A549 treated with AZD2906 at 1 μM for 4 hours (cell line): ENCODE results near the gene PRPF38A. TPM values are rescaled to one million over a fixed set of nuclear protein-coding genes. Genes with fewer than 3 reads are reported as not detected.

Experiments used
- total RNA-seq: library from RNA; stranded (reverse); fragments of 200-300 nt; extraction: Qiagen RNA extraction; gene quantifications from 5 replicates; pipeline ENCODE4 v1.2.3, GENCODE V29; 2022

The PRPF38A gene
- total RNA-seq: 20.3 to 24.3 TPM (median 22.9 TPM) in 5 replicates

GRCh38 chr1:52404116-52404974 lies at the start of gene PRPF38A, which contains the start of gene ORC1:
TSS of gene PRPF38A (plus strand) at chr1:52404602. CDS start at chr1:52404750, 148 bp downstream.
TSS of gene ORC1 (minus strand) at chr1:52404423. CDS start at chr1:52402223, 2,200 bp downstream.

GRCh38 chr1:52365746-52366516 lies 38.5 kb upstream of the PRPF38A start, which contains the start of gene CC2D1B:
TSS of gene CC2D1B (minus strand) at chr1:52366205. CDS start at chr1:52364620, 1,585 bp downstream.

Other genes with a start within 250 kb of the PRPF38A start
- 18.2 to 22.9 TPM (median 20.6 TPM) in 5 replicates for gene CC2D1B, start 38.4 kb upstream of the PRPF38A start, total RNA-seq
- gene ORC1, start 179 bp upstream of the PRPF38A start, total RNA-seq: 22.0 to 27.7 TPM (median 23.6 TPM) in 5 replicates
- 32.1 to 41.3 TPM (median 34.6 TPM) in 5 replicates for gene TUT4, start 148.5 kb downstream of the PRPF38A start, total RNA-seq
- not detected in 5 replicates for gene GPX7, start 197.8 kb downstream of the PRPF38A start, total RNA-seq
- gene SHISAL2A, start 228.6 kb downstream of the PRPF38A start, total RNA-seq: 0.46 to 0.84 TPM (median 0.50 TPM) in 5 replicates